GM21423 (cell line): ENCODE measurements around the gene ARHGEF6.

Experiments used
- ATAC-seq: cut with Tn5 transposase; IDR thresholded peaks from one replicate; pipeline ENCODE4 v1.9.1; 2021; ENCODE audit warnings: mild to moderate bottlenecking, moderate library complexity; ENCODE audit not compliant: unreplicated experiment

The ARHGEF6 gene

DNA sequence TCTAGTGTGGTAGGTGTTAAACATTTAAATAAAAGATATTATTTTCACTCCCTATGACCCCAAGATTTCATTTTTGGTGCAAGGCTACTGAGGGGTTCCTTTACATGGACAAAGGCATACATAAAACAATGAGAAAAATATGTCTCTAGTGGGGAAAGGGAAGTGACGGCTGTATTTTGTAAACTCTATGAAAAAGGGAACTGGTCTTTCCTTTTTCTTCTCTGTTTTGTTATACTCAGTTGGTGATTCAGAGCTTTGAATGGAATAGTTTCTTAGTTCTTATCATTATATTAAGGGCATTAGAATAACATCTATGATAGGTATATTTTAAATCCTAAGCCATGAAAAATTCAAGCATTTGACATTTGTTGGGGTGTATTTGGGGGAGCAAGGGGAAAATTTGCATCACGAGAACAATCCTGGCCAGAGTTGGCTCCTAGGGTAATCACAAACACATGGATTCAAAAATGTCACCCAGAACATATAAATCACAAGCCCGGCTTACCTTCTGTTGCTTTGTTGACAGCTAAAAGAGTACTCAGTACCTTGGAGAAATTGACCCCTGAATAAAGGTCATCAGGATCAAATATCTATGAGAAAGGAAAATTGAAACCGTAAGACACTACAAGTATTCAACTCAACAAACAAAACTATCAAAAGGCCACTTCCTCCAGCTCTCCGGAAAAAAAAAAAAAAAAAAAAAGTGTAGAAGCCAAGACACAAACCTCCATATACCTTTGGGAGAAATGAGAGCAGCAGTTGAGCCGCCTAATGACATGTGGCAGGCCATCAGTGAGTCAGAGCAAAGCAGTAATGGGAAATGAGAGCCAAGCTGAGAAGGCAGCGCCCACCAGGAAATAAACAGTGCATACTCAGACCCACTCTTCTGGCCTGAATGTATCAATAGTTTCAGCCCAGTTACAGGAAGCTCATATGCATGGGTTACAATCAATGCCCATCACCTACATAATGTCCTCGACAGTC, 33.4 kb downstream of the ARHGEF6 start:
- no peak for ATAC-seq

DNA sequence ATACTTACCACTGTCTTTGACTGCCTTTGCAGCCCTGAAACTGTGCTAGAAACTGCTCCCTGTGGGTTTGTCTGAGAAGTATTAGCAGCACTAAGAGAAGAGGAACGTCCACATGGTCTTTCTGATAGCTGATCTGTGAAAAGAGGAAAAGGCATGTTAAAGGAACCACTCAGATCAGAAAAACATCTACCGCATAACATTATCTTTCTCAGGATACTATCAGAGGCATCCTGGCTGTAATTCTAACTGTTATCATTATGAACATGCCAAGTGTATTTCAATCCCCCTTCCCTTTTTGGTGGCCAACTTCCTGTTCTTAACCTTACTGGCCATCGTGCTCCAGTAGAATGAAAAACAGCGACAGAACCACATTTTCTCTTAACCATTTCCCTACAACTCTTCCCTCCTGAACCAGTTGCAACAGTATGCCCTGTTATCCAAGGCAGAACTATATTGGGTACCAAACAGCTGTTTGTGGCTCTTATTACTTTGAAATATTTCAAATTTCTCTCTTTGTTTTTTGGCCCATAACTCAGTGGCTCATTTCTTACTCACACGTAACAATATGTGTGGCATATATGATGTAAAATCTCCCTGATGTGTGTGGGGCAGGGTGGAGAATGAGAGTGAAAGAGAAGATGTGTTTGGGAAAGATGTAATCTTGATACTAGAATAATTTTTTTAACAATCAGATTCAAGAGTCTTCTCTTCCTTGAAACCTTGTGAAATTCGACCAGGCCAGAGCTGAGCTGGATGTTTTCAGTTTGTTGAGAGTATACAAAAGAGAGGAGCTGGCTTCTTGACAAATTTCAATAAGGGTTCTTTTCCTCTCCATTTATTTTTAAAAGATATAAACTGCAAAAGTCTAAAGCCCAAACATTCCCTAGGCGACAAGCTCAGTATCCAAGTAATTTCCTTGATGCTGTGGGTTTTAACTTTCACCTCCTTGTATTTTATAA, 35.2 kb downstream of the ARHGEF6 start:
- no peak for ATAC-seq

GRCh38 chrX:136742721-136743379, 37.9 kb downstream of the ARHGEF6 start:
- no peak for ATAC-seq

GRCh38 chrX:136738049-136738729, 42.5 kb downstream of the ARHGEF6 start:
- no peak for ATAC-seq

- ATAC-seq, result no peak
These were observed 44.0 kb downstream of the ARHGEF6 start for GRCh38 chrX:136736690-136737089.

GRCh38 chrX:136735601-136736000, 45.1 kb downstream of the ARHGEF6 start:
- no peak for ATAC-seq

DNA sequence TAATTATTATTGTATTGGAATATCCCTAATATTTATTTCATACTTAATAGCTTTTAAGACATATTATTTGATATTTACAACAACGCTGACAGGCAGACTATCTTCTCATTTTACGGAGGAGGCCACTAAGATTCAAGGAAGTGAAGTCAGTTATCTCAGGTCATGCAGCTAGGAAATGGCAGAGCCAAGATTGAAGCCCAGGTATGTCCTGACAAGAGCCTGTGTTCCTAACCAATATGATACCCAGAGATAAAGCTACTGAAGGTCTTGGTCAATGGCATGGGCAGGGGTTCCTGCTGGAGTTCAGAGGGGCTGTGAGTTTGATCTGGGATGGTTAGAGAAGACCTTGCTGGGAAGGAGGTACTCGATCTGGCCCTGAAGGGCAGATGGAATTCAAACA, 47.1 kb downstream of the ARHGEF6 start:
- ATAC-seq, result no peak

- ATAC-seq, result no peak
These were observed 48.9 kb downstream of the ARHGEF6 start for GRCh38 chrX:136731798-136732197.

- ATAC-seq, result no peak
These were observed 49.4 kb downstream of the ARHGEF6 start for GRCh38 chrX:136731207-136731782.

- no peak for ATAC-seq
These were observed 52.3 kb downstream of the ARHGEF6 start for GRCh38 chrX:136728393-136728792.

- ATAC-seq, result no peak
These were observed 55.2 kb downstream of the ARHGEF6 start for GRCh38 chrX:136725441-136726104.

GRCh38 chrX:136718091-136718490, 62.6 kb downstream of the ARHGEF6 start:
- ATAC-seq, result no peak

- ATAC-seq, result peak; percentile 83
These were observed 65.8 kb downstream of the ARHGEF6 start for GRCh38 chrX:136714626-136715599.

DNA sequence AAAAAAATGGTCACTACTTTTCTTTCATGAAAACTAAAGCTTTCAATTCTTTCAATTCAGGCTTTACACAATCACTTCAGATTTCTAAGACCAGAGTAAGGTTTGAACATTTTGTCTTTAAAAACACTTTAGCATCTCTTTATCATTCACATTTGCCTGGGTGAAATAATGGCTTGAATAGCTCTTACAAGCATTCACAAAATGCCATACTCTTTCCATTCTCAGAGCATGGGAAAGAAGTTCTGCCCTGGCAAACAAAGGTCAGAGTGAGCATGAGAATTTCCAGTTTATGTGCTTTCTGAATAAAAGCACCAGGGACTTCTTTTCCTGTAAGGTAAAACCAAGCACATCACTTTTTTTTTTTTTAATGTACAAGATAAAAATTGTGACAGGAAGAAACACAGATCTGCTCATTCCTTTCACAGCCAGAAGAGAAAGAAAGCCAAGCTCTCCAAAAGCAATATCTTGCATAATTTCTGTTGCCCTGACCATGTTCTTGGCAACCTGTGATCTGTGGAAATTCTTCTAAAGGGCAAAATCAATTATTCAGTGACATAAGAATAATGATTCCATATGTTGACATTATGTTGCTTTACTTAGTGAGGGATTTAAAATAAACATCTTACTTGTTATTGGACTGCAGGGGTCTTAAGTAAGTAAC, 68.0 kb downstream of the ARHGEF6 start:
- no peak for ATAC-seq

GRCh38 chrX:136711147-136711546, 69.6 kb downstream of the ARHGEF6 start:
- no peak for ATAC-seq

DNA sequence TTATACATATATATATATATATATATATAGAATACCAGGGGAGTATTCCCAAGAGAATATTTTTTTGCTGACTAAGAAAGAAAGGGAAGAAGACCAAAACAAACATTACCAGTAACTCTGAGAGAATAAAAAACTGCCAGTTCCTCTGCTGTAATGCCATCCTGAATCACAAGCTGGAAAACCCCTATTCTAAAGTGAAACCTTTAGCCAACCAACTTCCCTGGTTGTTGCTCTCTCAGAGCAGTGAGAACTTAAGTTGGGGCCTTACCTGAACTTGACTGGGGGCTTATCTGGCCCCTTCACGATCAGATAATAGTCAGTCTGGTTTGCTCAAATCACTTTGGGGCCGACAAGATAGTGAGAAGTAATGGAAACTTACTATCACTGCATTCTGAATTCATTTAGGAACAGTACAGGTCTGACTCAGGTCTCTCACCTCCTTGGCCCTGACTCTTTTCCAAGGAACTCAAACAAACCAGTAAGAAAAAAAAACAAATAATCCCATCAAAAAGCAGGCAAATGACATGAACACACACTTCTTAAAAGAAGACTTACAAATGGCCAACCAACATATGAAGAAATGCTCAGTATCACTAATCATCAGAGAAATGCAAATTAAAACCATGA, 70.3 kb downstream of the ARHGEF6 start:
- ATAC-seq, result no peak

DNA sequence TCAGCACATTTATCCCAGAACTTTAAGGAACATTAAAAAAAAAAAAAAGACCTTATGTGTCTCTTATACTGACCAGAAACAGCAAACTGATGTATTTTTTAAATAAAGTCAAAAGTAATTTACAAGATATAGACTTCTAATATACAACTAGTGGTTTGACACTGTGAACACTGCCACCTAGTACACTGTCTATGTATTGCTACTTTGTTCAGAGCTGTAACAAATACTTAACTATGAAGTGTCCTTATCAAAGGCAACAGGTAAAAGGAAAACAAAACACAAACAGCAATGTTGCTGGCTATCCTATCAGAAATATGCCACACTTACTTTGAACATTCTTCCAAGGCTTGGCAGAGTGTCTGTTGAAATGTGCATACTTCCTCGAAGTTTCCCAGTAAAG, 72.4 kb downstream of the ARHGEF6 start:
- peak; percentile 44 for ATAC-seq
